Measurements from ENCODE around the gene TCL1B. TPM values are rescaled to one million over a fixed set of nuclear protein-coding genes. Genes with fewer than 3 reads are reported as not detected.

The TCL1B gene
- total and polyA plus RNA-seq, 2 of the 4 experiments (the other 2 are of a cell fraction) = not detected

GRCh38 chr14:95703805-95704204, 17.6 kb downstream of the TCL1B start:
- no peaks in the 10 kb centered on the region for H3K9me3 ChIP-seq (ENCODE audit: control insufficient read depth, insufficient read depth, low read length)
- H2AFZ ChIP-seq (replicated peaks; ENCODE audit: low read length, poor library complexity) = no peak overlapping the region
- H3K4me2 ChIP-seq (ENCODE audit: low read depth, low read length) = no peak overlapping the region

More at GRCh38 chr14:95703805-95704204, 17.6 kb downstream of the TCL1B start:
- Histone ChIP-seq H3K14ac (replicated peaks; ENCODE audit: low read depth, low read length) (no peak overlapping the region), H3K27me3 (ENCODE audit: control insufficient read depth, insufficient read depth, low read length) (no peaks in the 10 kb centered on the region), H3K27ac (ENCODE audit: insufficient read depth, low read length) (no peak overlapping the region), H2BK15ac (ENCODE audit: low read depth, low read length) (no peak overlapping the region), H3K4me3 (ENCODE audit: insufficient read depth, low read depth, low read length) (no peak overlapping the region), H3K79me1 (ENCODE audit: low read depth in 1 of 2, low read length in 2 of 2) (no peaks in the 10 kb centered on the region), H2BK20ac (ENCODE audit: low read depth, low read length) (no peak overlapping the region), H2BK120ac (ENCODE audit: low read depth, low read length) (no peak overlapping the region), H4K91ac (ENCODE audit: insufficient read depth, low read depth, low read length) (no peak overlapping the region), H3K36me3 (ENCODE audit: control insufficient read depth, insufficient read depth, low read length) (no peaks in the 10 kb centered on the region), H4K8ac (ENCODE audit: low read depth in 2 of 2, low read length in 2 of 2) (no peak overlapping the region), H3K23ac (ENCODE audit: low read depth, low read length) (no peak overlapping the region), H3K18ac (ENCODE audit: low read depth, low read length) (no peak overlapping the region), H3K4ac (ENCODE audit: low read depth, low read length) (no peak overlapping the region), H4K20me1 (ENCODE audit: insufficient read depth, low read length) (no peaks in the 10 kb centered on the region), H3K9me1 (ENCODE audit: insufficient read depth, low read length) (no peaks in the 10 kb centered on the region), H2AK5ac (ENCODE audit: low read depth, low read length) (no peak overlapping the region), H4K5ac (ENCODE audit: low read depth, low read length) (no peak overlapping the region), H3K9ac (ENCODE audit: low read depth, low read length) (no peak overlapping the region), H3K56ac (ENCODE audit: extremely low read depth, insufficient read depth, low read length) (no peak overlapping the region), H2AK9ac (replicated peaks; ENCODE audit: low read depth, low read length, poor library complexity) (no peak overlapping the region), H2BK5ac (ENCODE audit: low read depth, low read length, poor library complexity, severe bottlenecking) (no peak overlapping the region), H3K4me1 (ENCODE audit: control insufficient read depth, insufficient read depth, low read length) (no peaks in the 10 kb centered on the region)
- TF ChIP-seq CHD1 (IDR thresholded peaks at IDR 0.05; ENCODE audit: low read depth, low read length) (no peak), CTCF (conservative IDR thresholded peaks at IDR 0.05; ENCODE audit: low read depth, low read length) (no peak), USF2 (IDR thresholded peaks at IDR 0.05; ENCODE audit: low read depth, low read length) (no peak), FOS (IDR thresholded peaks at IDR 0.05; ENCODE audit: low read depth, low read length) (no peak), POLR2A (IDR thresholded peaks at IDR 0.05; ENCODE audit: low read depth, low read length) (no peak), SMC3 (IDR thresholded peaks at IDR 0.05; ENCODE audit: low read depth, low read length) (no peak)
- POLR2A ChIA-PET (ENCODE audit: unreplicated experiment) = no interaction called here
- in situ Hi-C loops (cut with MboI; ENCODE audit: low sequenced_read_pairs) (no loop called here), dilution Hi-C loops (cut with HindIII; ENCODE audit: low sequenced_read_pairs, unreplicated experiment) (no loop called here), intact Hi-C loops (cut with micrococcal nuclease) (no loop called here)
- no CpG with 5 or more reads among the region's 3 CpGs for WGBS, 2 experiments (ENCODE audit: extremely low coverage in 2 of 2, insufficient read length in 1 of 2)
- ATAC-seq (ENCODE audit: low read depth) = no peak
- no peak for DNase-seq
- BruUV-seq (replicated peaks) = no TSS peak
- CTCF ChIA-PET = no interaction called here

All from IMR-90 (cell line).